NCI-H187 (cell line): ENCODE measurements around the gene MYO7A.
"Not testable (repeated sequence)": the region's sequence is repeated elsewhere in the genome, so short reads cannot be mapped to it uniquely, and the experiment has no call there.

Experiments
- DNase-seq, 2 experiments: peaks; one replicate each; lab custom pipeline; 2025; lab: John Stamatoyannopoulos, UW

MYO7A gene

DNA sequence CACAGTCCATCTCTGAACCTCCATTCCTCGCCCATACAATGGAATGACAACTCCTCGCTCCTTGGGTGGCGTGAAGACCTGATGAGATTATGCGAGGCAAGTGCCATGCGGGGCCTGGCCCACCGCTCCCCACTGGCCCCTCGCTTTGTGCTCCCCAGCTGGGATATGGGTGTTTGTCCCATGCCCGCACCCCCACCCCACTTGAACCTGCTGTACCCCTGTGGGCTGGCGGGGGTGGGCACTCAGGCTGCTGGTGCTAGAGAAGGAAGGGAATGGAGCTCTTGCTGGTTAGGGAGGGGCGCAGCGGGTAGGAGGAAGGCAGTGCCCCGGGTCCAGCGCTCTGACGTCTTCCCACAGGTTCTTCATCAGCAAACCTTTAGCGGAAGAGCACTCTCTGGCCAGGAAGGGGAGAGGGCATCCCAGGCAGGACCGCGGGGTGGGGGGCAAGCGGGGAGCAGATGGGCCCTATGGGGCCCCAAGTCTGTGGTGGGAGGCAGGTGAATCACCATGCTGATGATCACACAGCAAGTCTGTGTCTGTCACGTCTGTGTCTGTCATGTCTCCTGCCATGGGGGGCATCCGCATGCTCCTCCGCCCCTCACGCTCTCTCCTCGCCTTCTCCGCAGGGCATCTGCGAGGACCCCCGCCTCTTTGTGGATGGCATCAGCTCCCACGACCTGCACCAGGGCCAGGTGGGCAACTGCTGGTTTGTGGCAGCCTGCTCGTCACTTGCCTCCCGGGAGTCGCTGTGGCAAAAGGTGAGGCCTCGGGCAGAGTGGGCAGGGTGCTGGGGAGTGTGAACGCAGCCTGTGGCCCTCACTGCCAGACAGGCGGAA lies 34.8 kb upstream of the MYO7A start:
- DNase-seq = no peak

DNA sequence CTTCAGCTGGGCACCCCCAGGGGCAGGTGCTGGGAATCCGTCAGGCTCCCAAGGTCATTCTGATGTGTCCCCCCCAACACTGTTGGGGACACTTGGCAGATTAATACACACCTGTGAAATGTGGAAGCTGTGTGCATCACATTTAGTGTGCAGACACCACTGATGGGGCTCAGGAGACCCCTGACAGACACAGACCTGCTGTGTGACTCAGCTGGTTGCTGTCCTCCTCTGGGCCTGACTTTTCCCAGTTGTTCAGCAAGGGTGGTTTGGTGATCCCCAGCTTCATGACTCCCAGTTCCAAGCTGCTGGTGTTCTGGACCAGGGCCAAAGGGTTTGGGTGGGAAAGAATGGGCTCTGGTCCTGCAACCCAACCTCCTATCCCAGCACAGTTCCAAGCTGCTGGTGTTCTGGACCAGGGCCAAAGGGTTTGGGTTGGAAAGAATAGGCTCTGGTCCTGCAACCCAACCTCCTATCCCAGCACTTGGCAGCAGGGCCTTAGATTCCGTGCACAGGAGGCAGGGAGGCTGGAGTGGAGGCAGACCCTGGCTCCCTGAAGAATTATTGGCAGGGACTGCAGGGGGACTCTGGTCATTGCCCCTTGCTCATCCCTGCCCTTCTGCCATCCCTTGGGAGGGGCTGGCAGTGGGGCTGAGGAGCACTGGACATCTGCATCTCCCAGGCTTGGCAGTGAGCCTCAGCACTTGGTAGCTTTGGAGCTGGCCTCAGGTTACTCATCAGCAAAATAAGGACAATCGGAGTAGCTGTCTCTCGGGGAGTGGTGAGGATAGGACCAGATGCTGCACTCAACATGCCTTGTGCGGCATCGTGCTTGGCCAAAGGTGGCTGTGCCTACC lies 33.8 kb upstream of the MYO7A start:
- no peak for DNase-seq

DNA sequence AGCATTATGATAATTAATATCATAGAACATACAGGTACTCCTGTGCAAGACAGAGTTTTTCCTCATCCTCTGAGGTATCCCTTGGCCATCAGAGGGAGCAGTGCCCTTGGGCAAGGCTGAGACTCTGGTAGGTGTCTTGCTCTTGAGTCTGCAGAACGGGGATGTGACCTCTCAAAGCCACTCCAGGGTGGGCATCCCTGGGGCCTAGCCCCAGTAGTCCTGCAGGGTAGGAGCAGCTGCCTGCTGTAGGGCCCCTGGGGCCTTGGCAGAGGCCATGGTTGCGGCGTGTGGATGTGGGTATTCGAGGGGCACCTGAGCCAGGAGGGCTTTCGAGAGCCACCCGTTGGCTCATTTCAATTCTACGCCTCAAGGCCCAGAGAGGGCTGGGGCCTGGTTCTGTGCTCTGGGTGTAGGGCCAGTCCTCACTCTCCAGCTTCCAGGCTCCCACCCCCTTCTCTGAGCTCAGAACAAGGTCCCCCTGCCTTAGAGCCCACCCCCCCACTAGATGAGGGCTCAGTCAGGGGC lies 33.1 kb upstream of the MYO7A start:
- no peak for DNase-seq

DNA sequence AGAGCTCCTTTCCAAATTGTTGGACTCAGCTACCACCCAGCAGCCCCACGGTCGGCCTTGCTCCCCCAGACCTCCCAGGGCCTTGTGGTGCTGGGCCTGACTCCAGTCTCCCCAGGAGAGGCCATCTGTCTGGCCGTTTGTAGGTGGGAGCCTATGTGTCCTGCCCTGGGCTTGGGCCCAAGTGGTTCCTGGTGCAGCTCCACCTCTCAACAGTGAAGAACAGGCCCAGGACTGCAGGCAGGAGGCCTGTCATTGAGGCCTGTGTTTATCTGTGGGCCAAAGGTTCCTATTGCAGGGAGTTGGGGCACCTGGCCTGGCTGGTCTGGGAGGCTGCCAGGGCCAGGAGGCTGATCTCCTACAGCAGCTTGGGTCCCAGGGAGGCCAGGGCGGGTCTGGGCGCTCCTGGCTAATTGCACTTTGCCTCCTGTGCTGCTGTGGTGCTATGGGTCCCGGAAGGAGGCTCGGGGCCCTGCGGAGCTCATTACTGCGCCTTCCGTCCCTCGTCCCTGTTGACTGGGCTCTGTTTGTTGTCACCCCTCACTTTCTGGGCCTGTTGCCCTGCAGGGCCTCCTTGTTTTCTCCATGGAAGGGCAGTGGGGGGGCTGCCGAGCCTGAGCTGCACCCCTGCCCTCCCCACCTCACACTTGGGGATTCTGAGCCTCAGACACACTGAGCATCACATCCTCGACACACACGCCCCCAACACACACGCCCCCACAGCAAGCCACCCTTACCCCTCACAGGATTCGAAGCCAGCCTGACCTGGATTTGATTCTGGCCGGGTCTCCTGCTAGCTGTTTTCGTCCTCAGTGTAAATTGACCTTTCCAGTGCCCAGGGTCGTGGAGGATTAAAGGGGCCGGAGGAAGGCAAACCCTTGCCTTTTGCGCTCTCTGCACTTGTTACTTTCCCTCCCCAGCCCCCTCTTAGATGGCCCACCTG lies 32.2 kb upstream of the MYO7A start:
- DNase-seq = no peak

DNA sequence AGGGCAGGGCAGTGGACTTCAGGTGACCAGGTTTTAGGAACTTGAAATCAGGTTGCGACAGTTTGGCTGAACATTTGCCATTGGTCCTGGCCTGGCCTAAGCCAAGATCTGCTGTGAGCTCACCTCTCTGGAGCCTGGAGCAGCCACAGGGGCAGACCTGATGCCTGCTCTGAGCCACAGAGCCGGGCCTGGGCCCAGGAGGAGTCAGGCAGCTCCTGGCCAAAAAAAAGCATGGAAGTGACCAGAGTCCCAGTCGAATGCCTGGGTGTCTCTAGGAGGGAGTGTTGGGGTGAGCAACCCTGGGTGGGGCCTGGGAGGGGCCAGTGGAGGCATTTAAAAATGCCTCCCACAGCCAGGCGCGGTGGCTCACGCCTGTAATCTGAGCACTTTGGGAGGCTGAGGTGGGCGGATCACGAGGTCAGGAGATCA lies 31.4 kb upstream of the MYO7A start:
- no peak for DNase-seq

DNA sequence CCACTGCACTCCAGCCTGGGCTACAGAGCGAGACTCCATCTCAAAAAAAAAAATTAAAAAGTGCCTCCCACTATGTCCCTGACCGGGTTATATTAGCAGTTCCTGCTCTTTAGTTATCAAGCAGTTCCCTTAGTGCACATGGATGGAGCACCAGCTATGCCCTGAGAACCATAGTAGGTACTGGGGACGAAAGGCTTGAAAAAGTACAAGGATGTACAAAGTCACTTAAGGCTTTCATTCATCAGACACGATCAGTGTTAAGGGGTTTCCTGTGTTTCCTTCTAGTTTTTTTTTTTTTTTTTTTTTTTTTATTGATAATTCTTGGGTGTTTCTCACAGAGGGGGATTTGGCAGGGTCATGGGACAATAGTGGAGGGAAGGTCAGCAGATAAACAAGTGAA lies 30.9 kb upstream of the MYO7A start:
- DNase-seq = not testable (repeated sequence)

DNA sequence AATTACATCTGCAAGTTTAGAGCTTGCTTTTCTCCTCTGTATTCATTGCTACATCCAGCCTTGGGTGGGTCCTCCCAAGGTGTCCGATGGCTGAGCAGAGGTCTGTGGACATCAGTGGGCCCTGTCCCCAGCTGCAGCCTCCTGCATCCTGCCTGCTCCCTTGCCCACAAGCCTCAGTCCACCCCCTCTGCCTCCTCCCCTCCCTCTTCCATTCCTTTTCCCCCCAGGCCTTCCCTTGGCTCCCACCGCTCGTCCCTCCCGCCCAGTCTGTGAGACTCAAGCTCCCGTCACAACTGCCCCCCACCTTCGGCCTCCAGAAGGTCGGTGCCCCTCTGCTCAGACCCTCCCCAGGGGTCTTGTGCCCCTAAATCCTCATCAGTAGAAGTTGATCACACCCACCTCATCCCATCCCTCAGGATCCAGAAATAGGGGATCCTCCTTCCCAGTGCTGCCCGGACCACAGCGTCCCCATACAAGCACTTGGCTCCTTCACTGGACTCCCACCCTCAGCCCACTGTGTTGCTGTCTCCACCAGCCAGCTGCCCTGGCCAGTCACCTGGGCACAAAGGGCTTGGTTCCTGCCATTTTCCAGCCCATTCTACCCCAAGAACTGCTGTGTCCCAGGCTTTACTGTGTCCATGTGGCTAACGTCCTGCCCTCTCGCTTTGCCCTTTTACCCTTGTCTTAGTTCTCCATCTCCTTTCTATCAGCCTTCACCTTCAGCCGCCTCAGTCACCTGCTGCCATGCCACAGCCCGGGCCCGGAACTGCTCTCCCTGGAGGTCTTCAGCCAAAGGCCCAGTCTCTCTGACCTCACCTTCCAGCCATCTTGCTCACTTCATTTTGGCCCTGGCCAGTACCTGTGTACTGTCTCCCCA lies 27.6 kb upstream of the MYO7A start:
- no peak for DNase-seq

DNA sequence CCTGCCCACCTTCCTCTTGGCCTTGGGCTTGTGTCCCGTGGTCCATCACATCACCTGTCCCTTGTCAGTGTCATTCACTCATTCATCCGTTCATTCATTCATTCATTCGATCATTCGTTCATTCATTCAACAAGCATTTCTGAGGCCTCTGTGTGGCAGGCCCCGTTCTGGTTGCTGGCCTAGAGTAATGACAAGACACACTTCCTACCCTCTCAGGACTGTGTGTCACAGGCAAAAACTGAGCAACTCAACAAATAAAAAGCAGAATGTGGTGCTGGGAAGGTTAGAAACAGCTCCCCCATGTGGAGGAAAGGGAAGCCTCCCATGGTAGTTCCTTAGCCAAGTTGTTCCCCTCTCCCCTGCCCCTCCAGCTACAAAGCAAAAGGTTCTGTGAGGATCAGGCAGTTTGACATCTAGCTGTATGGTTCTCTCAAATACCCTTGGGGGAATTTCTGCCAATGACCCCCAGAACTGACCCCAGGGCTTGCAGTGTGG lies 27.0 kb upstream of the MYO7A start:
- no peak for DNase-seq

DNA sequence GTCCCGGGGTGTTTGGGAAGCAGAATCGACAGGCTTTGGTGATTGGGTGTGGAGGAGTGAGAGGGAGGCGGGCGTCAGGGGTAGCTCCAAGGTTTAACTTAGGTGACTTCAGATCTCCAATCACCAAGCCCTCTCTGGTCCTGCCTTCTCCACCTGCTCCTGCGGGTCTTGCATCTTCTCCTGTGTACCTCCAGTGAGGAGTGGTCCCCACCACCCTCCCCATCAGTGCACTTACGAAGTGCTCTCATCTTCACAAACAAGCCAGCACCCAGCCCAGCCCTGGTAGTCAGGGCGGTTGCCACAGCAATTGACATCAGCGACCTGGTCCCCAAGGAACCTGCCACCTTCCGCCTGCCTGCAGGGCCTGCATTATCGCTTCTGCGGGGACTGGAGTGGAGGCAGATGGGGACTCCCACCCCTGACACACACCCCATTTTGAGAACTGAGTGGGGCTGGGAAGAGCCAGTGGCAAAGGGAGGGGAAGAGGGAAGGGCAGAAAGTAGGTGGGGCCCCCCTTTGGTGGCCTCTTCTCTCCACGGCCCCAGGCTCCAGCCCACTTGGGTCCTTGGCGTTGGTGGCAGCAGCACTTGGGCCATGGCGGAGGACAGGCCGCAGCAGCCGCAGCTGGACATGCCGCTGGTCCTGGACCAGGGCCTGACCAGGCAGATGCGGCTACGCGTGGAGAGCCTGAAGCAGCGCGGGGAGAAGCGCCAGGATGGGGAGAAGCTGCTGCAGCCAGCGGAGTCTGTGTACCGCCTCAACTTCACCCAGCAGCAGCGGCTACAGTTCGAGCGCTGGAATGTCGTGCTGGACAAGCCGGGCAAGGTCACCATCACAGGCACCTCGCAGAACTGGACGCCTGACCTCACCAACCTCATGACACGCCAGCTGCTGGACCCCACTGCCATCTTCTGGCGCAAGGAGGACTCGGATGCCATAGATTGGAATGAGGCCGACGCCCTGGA lies 25.5 kb upstream of the MYO7A start, which contains the start of gene OMP:
TSS of gene OMP (plus strand) at position 595 of the 965 bp plus-strand sequence. CDS start at position 595, 0 bp downstream.
- DNase-seq = no peak

DNA sequence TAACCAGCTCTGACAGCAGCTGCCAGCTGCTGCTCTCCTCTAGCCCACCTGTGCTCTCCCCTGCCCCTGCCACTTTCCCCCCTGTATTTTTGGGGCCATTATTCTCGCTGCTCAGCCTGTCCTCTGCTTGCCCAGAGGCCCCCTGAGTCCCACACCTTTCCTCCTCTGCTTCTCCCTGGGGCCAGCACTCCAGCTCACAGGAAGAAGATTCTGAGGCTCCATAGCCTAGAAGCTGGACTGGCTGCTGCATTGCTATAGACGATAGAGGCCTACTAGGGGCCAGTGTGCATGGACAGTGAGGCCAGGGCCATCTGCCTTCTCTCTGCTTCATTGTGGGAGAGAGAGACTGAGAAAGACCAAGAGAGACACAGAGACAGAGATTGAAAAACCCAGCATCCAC lies 24.7 kb upstream of the MYO7A start:
- no peak for DNase-seq

DNA sequence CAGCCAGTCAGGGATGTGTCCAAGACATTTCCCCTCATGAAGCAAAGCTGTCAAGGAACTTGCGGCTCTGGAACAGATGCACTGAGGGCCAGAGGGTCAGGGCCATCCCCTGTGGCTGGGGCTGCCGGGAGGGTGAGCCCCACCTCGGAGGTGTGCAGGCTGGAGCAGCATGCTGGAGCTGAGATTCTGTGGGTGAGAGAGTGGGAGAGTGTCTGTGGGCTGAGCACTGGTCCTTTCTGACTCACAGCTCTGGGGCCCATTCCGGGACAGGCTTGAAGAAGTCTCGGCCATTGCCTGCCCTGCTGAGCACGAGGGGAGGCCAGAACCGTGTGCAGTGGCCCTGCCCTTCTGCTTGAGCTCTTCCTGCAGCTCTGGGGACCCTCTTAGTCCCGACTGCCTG lies 23.3 kb upstream of the MYO7A start:
- no peak for DNase-seq

DNA sequence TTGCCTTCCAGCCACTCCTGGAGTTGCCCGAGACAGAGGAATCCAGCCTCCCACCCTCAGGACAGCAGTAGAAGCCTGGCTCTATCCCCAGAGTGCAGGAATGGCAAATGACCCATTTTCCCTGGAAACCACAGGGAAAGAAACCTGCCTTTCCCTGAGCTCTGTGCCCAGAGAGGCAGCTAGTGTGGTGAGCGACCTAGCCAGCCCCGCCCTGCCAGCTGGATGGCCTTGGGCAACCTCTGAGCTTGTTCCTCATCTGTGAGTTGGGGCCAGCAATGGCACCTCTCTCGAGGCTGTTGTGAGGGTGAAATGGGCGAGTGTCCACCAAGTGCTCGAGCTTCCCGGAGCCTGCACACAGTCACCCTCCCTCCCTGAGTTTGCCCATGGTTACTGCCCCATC lies 21.7 kb upstream of the MYO7A start:
- no peak for DNase-seq

DNA sequence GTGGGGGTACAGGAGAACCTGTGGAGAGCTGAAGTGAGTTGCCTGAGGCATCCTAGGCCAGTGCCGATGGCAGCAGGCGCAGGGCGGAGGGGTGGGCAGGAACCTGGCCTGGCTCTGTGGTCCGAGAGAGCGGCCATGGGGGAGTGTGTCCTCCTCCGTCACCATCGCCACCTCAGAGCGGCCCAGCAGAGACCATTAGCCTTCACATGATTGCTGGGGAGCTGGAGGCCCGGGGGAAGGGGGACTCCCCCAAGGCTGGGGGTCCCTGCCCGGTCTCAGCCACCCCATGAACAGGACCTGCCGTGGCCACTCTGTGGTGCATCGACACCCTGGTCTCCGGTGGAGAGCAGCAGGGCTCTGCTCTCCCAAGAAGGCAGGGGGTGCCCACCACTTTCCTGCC lies 21.3 kb upstream of the MYO7A start:
- DNase-seq = no peak

DNA sequence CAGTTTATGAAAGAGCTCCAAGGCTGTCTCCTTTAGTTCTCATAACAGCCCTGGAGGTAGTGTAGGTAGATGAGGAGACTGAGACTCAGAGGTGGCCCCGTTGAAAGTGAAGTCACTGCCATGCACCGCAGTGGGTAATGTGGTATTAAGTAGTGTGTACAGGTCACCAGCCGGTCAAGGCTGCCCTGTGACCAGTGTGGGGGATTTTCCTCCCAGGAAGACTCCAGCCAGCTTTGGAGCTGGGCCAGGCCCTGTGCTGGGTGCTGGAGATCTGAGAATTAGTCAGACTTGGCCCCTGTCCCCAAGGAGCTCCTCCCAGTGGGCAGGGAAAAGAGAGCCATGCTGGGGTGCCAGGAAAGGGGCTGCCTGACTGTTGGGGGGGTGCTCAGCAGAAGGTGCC lies 20.1 kb upstream of the MYO7A start:
- no peak for DNase-seq

DNA sequence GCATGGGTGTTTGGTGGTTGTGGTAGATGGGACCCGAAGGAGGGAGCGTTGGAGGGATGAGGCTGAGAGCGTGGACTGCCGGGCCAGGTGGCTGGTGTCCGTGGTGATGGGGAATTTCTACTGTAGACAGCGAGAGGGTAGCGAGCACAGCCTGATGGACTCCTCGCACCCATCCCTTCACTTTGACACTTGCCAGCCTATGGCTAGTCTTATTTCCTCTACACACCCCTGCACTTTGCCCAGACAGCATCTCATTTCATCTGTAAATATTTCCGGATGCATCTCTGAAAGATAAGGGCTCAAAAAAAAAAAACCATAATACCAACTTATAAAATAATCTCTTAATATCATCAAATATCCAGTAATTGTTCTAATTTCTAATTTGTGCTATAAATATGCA lies 19.6 kb upstream of the MYO7A start:
- DNase-seq = no peak

DNA sequence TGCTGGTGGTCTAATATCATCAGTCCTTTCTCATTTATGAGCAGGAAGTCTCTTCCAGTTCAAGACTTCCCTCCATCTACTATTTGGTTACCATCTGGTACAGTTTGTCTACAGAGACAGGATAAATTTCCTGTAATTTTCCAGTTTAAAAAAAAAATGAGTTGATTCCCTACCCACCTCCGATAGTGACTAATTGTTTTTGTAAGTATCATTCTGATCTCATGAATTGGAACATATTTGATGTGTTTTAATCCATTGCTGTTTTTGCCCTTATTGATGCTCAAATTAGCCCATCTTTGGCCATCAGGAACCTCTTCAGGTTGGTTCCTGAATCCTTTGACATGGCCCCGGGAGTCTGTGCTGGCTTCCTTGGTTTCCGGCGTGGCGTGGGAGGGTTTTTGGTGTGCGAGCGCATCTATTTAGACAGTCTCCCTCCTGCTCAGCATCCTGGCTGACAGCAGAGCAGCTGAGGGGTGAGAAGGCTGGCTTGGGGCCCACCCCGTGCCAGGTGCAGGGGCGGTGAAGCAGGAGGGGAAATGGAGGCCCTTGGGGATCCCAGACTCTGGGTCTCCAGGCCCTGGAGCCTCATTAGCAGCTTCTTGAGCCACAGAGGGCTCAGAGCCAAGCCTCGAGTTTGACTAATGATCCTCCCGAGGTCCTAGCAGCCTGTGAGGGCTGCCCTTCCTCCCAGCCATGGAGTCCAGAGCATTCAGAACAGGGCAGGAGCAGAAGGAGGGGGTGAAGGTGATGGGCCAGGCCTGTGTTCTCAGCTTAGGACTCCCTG lies 18.6 kb upstream of the MYO7A start:
- no peak for DNase-seq

DNA sequence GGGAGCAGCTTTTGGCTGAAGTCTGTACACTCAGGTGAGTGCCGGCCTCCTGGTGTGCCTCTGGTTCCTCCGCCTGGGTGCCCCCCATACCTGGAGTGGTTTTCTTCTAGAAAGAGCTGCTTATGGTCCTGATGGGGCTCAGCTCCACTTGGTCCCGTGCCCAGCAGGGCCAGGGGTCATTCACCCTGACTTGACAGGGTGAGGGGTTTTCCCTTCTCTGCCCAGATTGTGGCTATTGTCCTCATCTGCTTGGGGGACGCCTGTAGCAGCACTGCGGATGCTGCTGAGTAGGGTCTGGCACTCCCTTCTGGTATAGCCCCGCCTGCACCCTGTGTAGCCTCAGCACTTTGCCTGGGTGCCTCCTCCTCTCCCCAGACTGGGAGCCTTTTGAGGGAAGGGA lies 17.2 kb upstream of the MYO7A start:
- no peak for DNase-seq

DNA sequence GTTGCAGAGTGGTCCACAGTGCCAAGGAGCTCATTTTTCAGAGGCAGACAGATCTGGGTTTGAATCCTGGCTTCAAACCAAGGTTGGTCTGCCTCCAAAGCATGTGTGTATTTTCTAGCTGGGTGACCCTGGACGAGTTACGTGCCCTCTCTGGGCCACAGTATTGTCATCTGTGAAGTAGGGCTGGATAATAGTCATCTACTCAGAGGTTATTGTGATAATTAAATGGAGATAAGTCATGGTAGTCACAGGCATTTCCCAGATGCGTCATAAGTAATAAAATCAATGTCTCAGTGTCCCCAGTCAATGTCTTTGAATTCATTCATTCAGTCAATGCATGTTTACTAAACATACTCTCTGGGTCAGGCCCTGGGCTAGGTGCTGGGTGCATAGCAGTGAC lies 16.8 kb upstream of the MYO7A start:
- no peak for DNase-seq

DNA sequence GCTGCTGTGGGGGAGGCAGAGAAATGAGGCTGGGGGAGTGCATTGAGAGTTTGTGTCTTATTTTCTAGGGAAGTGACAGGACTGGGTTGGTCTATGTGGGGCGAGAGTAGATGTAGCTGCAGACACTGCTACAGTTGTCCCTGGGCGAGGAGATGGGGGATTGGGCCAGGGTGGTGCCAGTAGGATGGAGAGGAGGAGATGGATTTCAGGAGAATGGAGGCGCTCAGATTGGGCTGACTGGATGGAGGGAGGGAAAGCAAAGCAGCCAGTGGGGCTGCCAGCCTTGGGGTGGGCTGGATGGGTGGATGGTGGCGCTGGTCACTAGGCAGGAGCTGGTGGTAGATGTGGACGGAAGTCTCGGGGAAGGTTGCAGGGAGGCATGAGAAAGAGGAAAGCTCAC lies 16.1 kb upstream of the MYO7A start:
- DNase-seq = no peak
